Iris pigment epithelial cell (primary cell): ENCODE measurements around the gene SRD5A1.

Experiments
- DNase-seq: peaks from one replicate; pipeline ENCODE4 v3.0.0-alpha.2; 2011; ENCODE audit warnings: low read depth

The SRD5A1 gene

GRCh38 chr5:6632888-6633468, at the start of gene SRD5A1, which contains the start of gene NSUN2:
Gene SRD5A1, plus strand, starts transcription at chr5:6633440. Its CDS starts 137 bp downstream, at chr5:6633577.
Gene NSUN2, minus strand, starts transcription at chr5:6633044. Its CDS starts 65 bp downstream, at chr5:6632979.
- DNase-seq = peak; percentile 92

- DNase-seq = no peak
Measured at GRCh38 chr5:6584101-6584645, 49.1 kb upstream of the SRD5A1 start.

- DNase-seq = no peak
Measured at GRCh38 chr5:6584727-6585126, 48.5 kb upstream of the SRD5A1 start.

GRCh38 chr5:6585168-6585567, 48.1 kb upstream of the SRD5A1 start:
- DNase-seq = no peak

GRCh38 chr5:6585939-6586646, 47.1 kb upstream of the SRD5A1 start:
- DNase-seq = no peak

- DNase-seq = no peak
Measured at GRCh38 chr5:6586647-6587042, 46.6 kb upstream of the SRD5A1 start.

- no peak for DNase-seq
Measured at GRCh38 chr5:6587171-6587570, 46.1 kb upstream of the SRD5A1 start.

- DNase-seq = no peak
Measured at GRCh38 chr5:6590581-6590980, 42.7 kb upstream of the SRD5A1 start.

GRCh38 chr5:6591671-6592288, 41.5 kb upstream of the SRD5A1 start:
- no peak for DNase-seq

GRCh38 chr5:6592601-6593000, 40.6 kb upstream of the SRD5A1 start:
- DNase-seq = peak; percentile 34

- DNase-seq = no peak
Measured at GRCh38 chr5:6593148-6594016, 39.9 kb upstream of the SRD5A1 start.

GRCh38 chr5:6594066-6594465, 39.2 kb upstream of the SRD5A1 start:
- DNase-seq = no peak

GRCh38 chr5:6595405-6595804, 37.8 kb upstream of the SRD5A1 start:
- no peak for DNase-seq

- no peak for DNase-seq
Measured at GRCh38 chr5:6596388-6596787, 36.9 kb upstream of the SRD5A1 start.

GRCh38 chr5:6597557-6597956, 35.7 kb upstream of the SRD5A1 start:
- no peak for DNase-seq

- no peak for DNase-seq
Measured at GRCh38 chr5:6598351-6598900, 34.8 kb upstream of the SRD5A1 start.

GRCh38 chr5:6599739-6600138, 33.5 kb upstream of the SRD5A1 start:
- DNase-seq = no peak

- no peak for DNase-seq
Measured at GRCh38 chr5:6601271-6601670, 32.0 kb upstream of the SRD5A1 start.

- no peak for DNase-seq
Measured at GRCh38 chr5:6601816-6602215, 31.4 kb upstream of the SRD5A1 start.

GRCh38 chr5:6602441-6602840, 30.8 kb upstream of the SRD5A1 start:
- no peak for DNase-seq

- no peak for DNase-seq
Measured at GRCh38 chr5:6603643-6604042, 29.6 kb upstream of the SRD5A1 start.

GRCh38 chr5:6604341-6604740, 28.9 kb upstream of the SRD5A1 start:
- no peak for DNase-seq
